Prostate gland (tissue), 2 donors: ENCODE measurements around the gene LARP6.

Experiments used
- POLR2A ChIP-seq: fragments of 450-650 bp; IDR thresholded peaks from one replicate; pipeline ENCODE4 v1.6.1; 2016; ENCODE audit warnings: antibody characterized with exemption, mild to moderate bottlenecking
- POLR2AphosphoS5 ChIP-seq: sonication (generic); formaldehyde crosslinking; IDR thresholded peaks from one replicate; pipeline ENCODE4 v1.6.1; 2017; ENCODE audit warnings: antibody characterized with exemption
- TF ChIP-seq, protein P1 (sequence below), 4 experiments: fragments of 200-600 bp in 2 of 4; fragments of 450-650 bp in 2 of 4; sonication (generic) in 2 of 4; IDR thresholded peaks; 1 replicate in 3 of 4; 2 replicates in 1 of 4; pipeline ENCODE4 v1.5.1; 2016 to 2019; ENCODE audit warnings: antibody characterized with exemption in 4 of 4, mild to moderate bottlenecking in 2 of 4, moderate library complexity in 2 of 4

DNA sequence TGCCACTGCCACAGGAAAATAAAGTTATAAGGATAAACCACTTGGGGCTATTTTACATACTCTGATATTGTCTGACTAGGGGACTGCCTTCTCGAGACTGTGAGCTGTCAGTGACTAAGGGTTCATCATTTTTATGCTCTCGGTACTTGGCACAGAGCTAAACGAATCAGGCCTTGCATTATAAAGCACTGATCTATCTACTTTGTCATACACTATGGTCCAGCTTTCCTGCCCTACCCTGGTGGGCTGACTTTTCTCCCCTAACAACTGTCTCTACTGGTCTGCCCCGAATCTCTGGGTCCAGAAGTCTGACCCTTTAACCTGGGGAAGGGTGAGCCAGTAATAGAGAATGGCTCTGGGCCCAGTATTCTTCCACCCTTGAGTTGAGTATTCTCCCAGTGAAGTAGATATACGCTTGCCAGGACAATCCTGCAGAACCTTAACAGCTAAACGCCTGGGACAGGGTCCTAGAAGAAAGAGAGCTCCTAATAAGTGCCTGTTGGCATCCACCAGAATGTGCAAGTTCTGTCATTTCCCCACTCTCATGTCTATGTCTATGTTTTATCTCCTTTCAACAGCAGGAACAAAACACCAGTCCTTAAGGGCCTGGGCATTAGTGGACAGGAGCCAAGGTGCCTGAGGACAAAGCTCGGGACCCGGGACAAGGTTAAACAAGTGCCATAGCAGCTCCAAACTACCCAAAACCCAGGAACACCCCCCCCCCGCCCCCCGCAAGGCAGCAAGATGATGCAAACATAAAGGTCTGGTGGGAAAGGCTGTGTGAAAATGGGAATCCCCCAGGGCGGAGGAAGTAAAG is 1.2 kb downstream of the LARP6 start:
- TF ChIP-seq POLR2AphosphoS5 (no peak), POLR2A (no peak)
- TF ChIP-seq, protein P1, sequence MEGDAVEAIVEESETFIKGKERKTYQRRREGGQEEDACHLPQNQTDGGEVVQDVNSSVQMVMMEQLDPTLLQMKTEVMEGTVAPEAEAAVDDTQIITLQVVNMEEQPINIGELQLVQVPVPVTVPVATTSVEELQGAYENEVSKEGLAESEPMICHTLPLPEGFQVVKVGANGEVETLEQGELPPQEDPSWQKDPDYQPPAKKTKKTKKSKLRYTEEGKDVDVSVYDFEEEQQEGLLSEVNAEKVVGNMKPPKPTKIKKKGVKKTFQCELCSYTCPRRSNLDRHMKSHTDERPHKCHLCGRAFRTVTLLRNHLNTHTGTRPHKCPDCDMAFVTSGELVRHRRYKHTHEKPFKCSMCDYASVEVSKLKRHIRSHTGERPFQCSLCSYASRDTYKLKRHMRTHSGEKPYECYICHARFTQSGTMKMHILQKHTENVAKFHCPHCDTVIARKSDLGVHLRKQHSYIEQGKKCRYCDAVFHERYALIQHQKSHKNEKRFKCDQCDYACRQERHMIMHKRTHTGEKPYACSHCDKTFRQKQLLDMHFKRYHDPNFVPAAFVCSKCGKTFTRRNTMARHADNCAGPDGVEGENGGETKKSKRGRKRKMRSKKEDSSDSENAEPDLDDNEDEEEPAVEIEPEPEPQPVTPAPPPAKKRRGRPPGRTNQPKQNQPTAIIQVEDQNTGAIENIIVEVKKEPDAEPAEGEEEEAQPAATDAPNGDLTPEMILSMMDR (IDR thresholded peaks at IDR 0.05) = no peak
